ENCODE data around the gene APELA.
"Not testable (repeated sequence)": the region's sequence is repeated elsewhere in the genome, so short reads cannot be mapped to it uniquely, and the experiment has no call there.

The APELA gene

DNA sequence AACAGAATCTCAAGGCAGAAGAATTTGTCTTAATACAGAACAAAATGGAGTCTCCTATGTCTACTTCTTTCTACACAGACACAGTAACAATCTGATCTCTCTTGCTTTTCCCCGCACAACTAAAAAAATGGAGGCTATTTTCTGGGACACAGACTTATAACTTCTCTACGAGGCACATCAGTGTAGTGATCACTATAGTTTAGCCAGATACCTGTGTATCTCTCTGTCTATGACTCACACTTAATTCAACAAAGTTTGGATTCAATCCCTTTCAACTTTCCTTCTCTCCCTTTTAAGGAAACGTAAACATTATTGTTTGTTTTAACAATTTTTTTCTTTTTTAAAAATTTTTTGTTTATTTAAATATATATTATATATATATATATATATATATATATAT, 29.4 kb downstream of the APELA start:
- no peak for DNase-seq (ENCODE audit: extremely low spot score)
- CTCF ChIA-PET: no interaction called here
- TF ChIP-seq, protein P1, sequence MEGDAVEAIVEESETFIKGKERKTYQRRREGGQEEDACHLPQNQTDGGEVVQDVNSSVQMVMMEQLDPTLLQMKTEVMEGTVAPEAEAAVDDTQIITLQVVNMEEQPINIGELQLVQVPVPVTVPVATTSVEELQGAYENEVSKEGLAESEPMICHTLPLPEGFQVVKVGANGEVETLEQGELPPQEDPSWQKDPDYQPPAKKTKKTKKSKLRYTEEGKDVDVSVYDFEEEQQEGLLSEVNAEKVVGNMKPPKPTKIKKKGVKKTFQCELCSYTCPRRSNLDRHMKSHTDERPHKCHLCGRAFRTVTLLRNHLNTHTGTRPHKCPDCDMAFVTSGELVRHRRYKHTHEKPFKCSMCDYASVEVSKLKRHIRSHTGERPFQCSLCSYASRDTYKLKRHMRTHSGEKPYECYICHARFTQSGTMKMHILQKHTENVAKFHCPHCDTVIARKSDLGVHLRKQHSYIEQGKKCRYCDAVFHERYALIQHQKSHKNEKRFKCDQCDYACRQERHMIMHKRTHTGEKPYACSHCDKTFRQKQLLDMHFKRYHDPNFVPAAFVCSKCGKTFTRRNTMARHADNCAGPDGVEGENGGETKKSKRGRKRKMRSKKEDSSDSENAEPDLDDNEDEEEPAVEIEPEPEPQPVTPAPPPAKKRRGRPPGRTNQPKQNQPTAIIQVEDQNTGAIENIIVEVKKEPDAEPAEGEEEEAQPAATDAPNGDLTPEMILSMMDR (IDR thresholded peaks at IDR 0.05; ENCODE audit: control extremely low read depth, extremely low read depth, low read depth, missing control alignments): no peak
- POLR2A ChIA-PET: no interaction called here

DNA sequence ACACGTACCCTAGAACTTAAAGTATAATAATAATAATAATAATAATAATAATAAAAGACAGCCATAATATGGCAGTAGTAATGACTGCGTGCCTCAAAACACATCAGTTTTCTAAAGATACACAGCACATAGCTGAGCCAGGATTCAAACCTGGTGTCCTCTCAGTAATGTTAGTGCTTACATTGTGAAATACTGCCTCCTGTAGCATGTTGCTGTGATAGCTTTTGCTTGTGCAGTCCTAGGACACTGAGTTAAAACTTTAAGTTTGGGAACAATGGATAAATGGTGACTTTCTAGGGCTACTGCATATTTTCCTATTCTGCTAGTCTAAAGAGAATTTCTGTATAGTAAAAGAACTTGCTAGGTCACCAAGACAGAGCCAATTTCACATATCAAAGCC, 36.5 kb downstream of the APELA start:
- CTCF ChIA-PET: interaction anchor here (1.8 kb wide), 1 partner anchor 17 kb away, joined by 5 read pairs; no protein-coding TSS in a partner anchor
- TF ChIP-seq, protein P1 (IDR thresholded peaks at IDR 0.05; ENCODE audit: control extremely low read depth, extremely low read depth, low read depth, missing control alignments): peak; percentile 34
- DNase-seq (ENCODE audit: extremely low spot score); POLR2A ChIA-PET: not testable (repeated sequence)

DNA sequence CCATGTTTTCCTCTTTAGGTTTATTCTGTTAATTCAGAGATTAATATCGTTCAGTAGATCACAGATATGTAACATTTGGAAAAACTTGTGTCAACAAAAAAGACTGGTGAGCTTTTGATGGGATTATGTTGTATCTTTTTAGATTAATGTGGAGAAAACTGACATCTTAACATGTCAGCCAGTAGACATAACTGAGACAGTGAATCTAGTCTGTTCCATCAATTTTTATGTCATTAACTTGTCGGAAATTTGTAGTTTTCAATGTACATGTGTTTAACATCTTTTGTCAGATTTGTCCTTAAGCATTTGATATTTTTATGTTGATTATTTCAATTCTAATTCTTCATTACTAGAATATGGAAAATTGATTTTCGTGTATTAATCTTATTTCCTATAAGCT, 42.0 kb downstream of the APELA start:
- no peak for DNase-seq (ENCODE audit: extremely low spot score)
- CTCF ChIA-PET: interaction anchor here (1.0 to 2.0 kb wide), 2 partner anchors 17 to 52 kb away, joined by 3 to 6 read pairs; no protein-coding TSS in a partner anchor
- POLR2A ChIA-PET: no interaction called here
- TF ChIP-seq, protein P1 (IDR thresholded peaks at IDR 0.05; ENCODE audit: control extremely low read depth, extremely low read depth, low read depth, missing control alignments): no peak

DNA sequence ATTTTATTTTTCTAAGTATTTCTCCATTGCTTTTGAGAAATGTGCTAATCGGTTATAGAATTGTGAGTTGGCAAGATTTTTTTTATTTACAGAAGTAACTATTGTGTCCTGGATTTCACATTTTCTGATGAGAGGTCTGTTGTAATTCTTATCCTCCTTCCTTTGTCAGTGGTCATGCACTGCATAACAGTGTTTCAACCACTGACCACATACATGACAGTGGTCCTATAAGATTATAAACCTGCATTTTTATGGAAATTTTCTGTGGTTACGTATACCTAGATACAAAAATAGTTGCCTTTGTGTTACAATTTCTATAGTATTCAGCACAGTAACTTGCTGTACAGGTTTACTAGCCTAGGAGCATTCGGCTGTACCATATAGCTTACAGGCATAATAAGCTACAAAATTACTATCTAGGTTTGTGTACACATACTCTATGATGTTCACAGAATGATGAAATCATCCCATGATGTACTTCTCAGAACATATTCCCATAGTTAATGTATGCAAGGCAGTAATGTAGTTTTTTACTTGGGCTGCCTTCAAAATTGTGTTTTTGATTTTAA, 47.8 kb downstream of the APELA start:
- ChIA-PET POLR2A (no interaction called here), CTCF (interaction anchor here (1.6 to 3.4 kb wide), 2 partner anchors 11 to 25 kb away, joined by 3 to 11 read pairs; no protein-coding TSS in a partner anchor)
- TF ChIP-seq, protein P1 (IDR thresholded peaks at IDR 0.05; ENCODE audit: control extremely low read depth, extremely low read depth, low read depth, missing control alignments): no peak
- no peak for DNase-seq (ENCODE audit: extremely low spot score)

DNA sequence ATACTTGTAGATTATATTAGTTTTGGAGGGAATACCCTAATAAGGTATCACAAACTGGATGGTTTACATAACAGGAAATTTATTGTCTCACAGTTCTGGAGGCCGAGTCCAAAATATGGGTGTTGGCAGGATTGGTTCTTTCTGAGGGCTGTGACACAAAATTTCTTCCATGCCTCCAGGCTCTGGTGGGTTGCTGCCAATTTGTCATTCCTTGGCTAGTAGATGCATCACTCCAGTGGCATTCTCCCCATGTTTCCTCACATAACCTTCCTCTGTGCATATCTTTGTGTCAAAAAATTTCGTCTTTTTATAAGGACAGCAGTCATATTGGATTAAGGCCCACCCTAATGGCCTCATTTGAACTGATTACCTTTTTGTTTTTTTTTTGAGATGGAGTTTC, 49.3 kb downstream of the APELA start:
- ChIA-PET POLR2A (no interaction called here), CTCF (interaction anchor here (3.4 kb wide), 1 partner anchor 10 kb away, joined by 11 read pairs; no protein-coding TSS in a partner anchor)
- DNase-seq (ENCODE audit: extremely low spot score): no peak

DNA sequence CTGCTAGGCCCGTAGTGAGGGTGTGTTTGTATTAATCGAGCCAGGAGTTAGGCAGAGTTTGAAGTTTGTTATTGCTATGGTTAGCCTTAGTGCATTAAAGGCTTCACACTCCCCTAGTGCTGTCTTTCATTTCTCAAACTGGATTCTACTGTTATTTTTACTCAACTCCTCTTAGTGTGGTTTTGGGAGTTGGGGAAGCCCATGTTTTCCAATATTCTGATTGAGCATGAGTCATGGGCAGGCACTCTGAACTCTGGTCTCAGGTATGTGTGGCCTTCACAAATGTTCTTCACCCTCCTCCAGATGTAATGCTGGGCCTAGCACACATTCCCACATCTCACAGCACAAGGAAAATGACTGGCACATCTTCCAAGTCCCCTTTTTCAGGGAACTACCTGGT, 50.1 kb downstream of the APELA start:
- CTCF ChIA-PET: interaction anchor here (3.4 kb wide), 1 partner anchor 9 kb away, joined by 11 read pairs; no protein-coding TSS in a partner anchor
- DNase-seq (ENCODE audit: extremely low spot score); POLR2A ChIA-PET: not testable (repeated sequence)

More for the DNA sequence above, 49.3 kb downstream of the APELA start:
- TF ChIP-seq, protein P1 (IDR thresholded peaks at IDR 0.05; ENCODE audit: control extremely low read depth, extremely low read depth, low read depth, missing control alignments): no peak

DNA sequence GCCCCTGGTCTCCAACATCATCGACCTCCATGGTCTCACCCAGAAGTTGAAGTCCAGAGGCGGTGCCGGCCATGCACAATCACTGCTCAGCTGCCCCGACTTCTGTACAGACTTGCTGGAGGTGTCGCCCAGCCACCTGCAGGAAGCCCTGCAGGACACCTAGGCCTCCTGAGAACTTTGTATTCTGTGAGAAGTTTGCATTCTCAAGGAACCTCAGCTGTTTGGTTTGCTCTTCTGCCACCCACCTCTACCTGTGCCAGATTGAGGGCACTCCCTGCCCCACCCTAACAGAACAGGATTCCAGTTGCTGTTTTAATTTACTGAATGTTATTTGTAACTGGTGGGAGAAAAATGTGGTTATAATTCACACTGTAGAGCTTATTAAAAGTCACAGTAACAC, 53.7 kb downstream of the APELA start:
- ChIA-PET POLR2A (no interaction called here), CTCF (interaction anchor here (1.1 to 1.8 kb wide), 7 partner anchors 9 to 200 kb away, joined by 3 to 8 read pairs (median 4); no protein-coding TSS in a partner anchor)
- TF ChIP-seq, protein P1 (IDR thresholded peaks at IDR 0.05; ENCODE audit: control extremely low read depth, extremely low read depth, low read depth, missing control alignments): no peak

More for the DNA sequence above, 53.7 kb downstream of the APELA start:
- DNase-seq (ENCODE audit: extremely low spot score): no peak

All from GM10248 (cell line).